Erythroblast (primary cell): ENCODE results near the gene RAPH1.

ENCODE experiments used
- GATA1 ChIP-seq: IDR thresholded peaks from 2 replicates; pipeline ENCODE4 v1.6.1; 2011; ENCODE audit warnings: low read depth, mild to moderate bottlenecking, control low read depth, low read length, moderate library complexity
- POLR2A ChIP-seq: IDR thresholded peaks from 2 replicates; pipeline ENCODE4 v1.6.1; 2011; ENCODE audit warnings: mild to moderate bottlenecking, low read length

DNA sequence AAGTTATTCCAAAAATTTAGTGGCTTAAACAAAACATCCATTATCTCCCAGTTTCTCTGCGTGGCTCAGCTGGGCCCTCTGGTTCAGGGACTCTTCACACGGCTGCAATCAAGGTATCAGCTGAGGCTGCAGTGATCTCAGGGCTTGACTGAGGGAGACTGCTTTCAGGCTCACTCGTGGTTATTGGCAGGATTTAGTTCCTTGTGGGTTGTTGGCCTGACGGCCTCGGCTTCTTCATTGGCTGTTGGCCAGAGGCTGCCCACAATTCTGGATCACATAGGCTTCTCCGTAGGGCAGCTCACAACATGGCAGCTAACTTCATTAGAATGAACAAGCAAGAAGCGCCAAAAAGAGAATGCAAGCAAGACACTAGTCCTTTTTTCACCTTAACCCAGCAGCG, 116.8 kb downstream of the RAPH1 start:
- TF ChIP-seq POLR2A = no peak
- no peak for TF ChIP-seq GATA1
